Measurements from ENCODE around the gene SEC14L1.

The SEC14L1 gene

DNA sequence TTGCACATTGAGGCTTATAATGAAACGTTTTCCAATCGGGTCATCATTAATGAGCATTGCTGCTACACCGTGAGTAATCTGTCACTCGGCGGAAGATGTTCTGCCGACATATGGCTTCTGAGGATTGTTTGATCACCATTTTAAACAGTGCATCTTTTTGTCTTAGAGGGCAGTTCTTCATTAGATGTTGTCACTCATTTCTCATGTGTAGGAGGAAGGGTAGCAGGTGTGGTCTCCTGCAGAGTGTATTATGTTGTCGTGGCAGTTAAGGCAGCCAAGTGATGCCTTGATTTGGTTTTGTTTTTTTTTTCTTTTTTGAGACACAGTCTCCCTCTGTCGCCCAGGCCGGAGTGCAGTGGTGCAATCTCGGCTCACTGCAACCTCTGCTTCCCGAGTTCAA, 50.5 kb downstream of the SEC14L1 start:
- DNase-seq (ENCODE audit: low spot score): no peak

DNA sequence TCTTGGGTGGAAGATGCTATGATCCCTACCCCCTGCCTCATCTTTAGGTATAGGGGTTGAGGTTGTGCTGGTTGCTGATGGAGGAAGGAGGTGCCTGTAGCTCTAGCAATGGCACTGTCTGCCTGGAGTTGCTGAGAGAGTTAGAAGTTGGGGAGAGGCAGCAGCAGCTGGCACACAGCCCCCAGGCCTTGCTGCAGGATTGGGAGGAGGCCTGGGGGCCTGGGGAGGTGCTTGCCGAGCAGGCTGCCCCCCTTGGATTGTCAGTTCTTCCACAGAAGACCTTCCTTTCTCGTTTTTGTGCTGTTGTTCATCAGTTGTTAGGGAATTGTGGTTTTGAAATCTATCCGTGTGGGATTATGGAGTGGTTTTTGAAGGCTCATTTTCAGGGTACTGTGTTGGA, 52.9 kb downstream of the SEC14L1 start:
- DNase-seq (ENCODE audit: low spot score): no peak

DNA sequence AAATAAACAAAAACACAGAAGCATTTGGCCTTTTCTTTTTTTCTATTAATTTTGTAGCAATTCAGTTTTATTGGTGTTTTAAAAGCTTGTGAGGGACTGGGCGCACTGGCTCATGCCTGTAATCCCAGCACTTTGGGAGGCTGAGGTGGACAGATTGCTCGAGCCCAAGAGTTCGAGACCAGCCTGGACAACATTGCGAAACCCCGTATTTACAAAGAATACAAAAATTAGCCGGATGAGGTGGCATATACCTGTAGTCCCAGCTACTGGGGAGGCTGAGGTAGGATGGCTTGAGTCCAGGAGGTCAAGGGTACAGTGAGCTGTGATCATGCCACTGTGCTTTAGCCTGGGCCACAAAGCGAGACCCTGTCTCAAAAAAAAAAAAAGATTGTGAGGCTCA, 53.4 kb downstream of the SEC14L1 start:
- DNase-seq (ENCODE audit: low spot score): no peak

DNA sequence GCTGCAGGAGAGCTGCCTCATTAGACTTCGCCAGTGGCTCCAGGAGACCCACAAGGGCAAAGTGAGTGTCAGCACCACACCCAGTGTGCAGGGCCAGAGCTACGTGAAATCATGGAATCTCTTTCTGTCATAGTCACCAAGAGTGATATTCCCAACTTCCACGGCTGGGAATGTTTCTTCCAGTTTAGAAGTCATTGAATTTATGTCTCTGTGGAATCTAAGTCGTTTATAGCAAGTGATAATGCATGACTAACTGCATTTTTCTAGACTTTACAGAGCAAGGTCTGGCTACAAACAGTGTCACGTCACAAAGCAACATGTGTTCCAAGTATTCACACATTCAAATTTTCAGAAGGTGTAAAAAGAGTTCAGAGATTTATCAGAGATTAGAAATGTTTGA, 55.5 kb downstream of the SEC14L1 start:
- no peak for DNase-seq (ENCODE audit: low spot score)

DNA sequence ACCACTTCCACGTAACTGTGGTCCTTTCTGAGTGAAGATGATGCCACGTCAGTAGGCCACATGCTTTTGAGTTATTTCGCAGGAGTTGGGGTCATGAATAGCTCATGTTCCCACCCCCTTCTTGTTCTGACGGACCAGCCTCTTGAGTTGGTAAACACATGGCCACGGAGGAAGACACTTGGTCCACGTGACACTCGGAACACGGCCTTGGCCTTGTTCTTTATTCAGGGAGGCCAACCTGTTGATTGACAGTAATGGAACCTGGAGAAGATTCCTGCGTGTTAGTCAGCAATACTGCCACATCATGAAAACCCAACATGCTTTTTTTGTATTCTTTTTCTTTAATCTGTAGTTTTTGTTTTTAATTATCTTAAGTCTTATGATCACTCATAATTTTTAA, 56.3 kb downstream of the SEC14L1 start:
- DNase-seq (ENCODE audit: low spot score): no peak

DNA sequence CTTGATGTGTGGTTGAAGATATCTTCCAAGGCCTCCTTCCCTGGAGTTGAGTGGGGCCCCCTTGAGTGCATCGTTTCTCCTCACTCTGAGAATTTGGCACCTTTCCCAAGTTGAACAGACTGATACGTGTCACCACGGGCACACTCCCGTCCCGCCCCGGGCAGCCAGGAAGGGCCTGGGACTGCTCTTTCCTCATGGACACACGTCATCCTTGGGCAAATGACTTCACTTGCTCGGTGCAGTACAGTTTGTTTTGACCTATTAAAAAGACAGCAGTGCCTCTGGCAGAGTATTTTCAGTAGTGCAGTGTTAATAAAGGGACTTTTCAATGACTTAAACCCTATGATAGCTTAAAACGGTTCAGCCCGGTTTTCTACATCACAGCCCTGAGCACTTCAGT, 59.9 kb downstream of the SEC14L1 start:
- DNase-seq (ENCODE audit: low spot score): no peak

DNA sequence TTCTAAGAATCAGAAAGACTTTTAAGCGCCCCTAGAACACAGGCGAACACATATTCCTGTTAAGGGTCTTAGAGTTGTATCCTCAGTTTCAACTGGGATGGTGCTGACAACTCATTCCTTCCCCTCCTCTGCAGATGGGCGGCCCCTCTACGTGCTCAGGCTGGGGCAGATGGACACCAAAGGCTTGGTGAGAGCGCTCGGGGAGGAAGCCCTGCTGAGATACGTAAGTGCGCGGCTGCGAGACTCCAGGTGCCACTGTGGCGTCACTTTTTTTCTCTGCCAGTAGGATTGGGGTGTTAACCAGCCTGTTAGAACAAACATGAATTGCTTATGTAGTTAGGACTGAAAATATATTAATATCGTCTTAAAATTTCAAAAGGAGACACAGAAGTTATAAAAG, 62.7 kb downstream of the SEC14L1 start:
- DNase-seq (ENCODE audit: low spot score): no peak

DNA sequence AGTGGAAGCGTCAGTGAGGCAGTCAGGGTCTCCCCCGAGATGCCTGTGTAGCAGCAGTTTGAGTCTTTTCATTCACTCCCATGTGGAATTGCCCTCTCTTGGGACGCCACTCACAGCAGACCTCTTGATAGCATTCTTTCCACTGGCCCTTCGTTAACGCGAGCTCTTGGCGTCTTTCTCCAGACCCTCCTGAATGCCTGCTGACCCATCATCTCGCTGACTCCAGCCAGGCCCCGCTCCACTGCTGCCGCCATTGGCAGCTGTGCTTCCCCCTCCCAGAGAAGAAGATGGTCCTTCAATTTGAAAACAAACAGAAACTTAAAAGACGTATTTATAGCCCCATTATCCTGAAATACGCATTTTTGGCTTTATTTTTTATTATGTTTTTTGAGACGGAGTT, 63.1 kb downstream of the SEC14L1 start:
- DNase-seq (ENCODE audit: low spot score): no peak

DNA sequence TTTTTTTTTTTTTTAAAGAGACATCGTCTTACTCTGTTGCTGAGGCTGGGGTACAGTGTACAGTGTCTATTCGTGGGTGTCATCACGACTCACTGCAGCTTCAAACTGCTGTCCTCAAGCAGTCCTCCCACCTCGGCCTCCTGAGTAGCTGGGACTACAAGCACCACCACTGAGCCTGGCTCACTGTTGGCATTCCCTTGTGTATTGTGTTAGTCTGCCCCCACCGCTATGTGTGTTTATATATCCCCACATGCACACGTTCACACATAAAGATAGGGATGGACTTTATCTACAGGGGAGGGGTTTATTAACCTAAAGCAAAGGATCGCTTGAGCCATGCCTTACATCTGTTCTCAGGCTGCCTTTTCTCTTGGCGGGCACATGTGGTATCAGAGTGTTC, 63.8 kb downstream of the SEC14L1 start:
- no peak for DNase-seq (ENCODE audit: low spot score)

DNA sequence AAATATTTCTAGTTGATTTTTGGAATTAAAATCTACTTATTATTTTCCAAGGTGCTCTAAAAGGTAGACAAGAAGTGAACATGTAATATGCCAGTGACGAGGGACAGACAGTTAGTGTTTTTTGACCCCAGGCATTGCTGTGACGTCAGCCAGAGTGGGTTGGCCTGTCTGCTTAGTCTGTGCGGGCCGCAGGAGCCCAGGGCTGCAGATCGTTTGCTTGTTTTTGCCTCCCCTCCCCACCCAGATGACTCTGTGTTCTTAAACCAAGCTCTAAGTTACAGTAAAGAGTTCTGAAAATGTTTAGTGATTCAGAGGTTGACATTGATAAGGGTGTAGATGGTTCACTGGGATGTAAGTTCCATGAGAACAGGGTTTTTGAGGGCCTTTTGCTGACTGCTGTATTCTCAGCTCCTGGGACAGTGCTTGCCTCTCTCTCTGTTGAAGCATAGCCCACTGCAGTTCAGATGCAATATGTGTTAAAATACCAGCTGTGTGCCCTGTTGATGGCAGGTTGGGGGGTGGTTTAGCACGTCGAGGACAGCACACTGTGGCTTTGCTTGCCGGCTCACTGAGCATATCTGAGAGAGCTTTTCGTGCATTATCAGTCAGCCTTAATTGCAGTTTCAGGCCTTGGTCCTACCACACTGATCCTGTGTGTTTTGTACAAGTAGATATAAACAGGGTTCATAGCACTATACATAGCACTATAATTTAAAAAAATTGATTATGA, 64.8 kb downstream of the SEC14L1 start:
- DNase-seq (ENCODE audit: low spot score): no peak

DNA sequence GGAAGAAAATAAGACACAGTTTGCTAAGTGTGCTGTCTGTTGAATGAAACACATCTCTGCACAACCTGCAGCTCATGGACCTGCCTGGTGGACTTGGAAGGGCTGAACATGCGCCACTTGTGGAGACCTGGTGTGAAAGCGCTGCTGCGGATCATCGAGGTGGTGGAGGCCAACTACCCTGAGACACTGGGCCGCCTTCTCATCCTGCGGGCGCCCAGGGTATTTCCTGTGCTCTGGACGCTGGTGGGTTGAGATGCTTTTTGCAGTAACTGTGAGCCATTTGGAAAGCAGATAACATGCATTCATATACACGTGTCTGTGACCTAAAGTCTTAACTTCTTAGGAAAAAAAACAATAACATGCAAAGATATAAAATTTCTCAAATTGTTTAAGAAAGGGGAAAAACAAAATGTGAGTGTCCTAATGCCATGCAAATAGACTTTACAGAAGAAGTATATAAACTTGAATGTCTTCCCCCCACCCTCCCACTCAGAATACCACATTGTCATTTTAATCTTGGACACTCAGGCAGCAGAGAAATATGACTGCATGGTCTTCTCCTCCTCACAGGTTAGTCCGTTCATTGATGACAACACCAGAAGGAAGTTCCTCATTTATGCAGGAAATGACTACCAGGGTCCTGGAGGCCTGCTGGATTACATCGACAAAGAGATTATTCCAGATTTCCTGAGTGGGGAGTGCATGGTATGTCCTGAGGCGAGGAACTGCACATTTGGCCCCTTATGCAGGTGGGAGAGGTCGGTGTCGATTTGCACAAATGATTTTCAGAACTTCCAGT, 65.6 kb downstream of the SEC14L1 start:
- no peak for DNase-seq (ENCODE audit: low spot score)

DNA sequence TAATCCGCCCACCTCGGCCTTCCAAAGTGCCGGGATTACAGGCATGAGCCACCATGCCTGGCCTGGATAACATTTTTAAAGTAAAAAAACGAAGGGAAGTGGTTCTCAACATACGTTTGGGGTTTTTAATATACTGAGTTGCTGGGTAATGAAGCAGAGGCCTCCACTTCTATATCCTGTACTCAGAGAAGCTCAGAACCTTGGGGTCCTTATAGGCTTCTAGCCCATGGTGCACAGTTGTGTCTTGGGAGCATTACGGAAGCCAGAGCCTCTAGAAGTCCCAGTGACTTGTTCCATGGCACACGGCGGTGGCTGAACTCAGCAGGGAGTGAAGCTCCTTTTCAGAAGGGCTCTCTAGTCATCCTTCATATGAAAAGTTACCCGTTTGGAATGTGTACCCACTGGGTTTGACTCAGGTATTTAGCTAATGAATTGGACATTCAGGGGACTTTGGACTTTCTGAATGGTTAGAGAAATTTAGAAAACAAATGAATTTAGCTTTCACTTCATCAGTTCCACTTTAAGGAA, 67.0 kb downstream of the SEC14L1 start:
- DNase-seq (ENCODE audit: low spot score): no peak

DNA sequence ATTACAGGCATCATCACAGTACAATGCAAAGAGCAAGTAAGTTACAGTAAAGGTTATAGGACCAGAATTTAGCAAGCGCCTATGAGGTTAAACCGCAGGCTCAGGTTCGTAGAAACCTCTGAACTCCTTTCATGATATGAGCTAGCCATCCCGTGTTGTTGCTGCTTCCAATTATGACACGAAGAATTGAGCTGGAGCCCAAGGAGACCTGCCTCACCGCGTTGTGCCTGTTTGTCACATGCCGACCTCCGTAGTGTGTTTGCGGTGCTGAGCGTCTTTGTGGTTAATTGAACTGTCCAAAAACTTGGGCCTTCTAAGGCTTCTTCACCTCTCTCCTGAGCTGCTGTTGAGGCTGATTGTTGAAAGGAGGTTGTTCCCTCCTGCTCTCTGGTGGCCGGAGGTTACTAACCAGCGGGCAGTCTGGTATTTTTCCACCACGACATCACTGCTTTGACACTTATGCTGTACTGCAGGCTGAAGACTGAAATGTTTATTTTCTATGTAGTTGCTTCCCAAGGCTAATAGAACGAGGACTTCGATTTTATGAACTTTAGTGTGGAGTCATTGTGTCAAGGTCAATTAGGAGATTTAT, 67.5 kb downstream of the SEC14L1 start:
- peak; percentile 74 for DNase-seq (ENCODE audit: low spot score)

DNA sequence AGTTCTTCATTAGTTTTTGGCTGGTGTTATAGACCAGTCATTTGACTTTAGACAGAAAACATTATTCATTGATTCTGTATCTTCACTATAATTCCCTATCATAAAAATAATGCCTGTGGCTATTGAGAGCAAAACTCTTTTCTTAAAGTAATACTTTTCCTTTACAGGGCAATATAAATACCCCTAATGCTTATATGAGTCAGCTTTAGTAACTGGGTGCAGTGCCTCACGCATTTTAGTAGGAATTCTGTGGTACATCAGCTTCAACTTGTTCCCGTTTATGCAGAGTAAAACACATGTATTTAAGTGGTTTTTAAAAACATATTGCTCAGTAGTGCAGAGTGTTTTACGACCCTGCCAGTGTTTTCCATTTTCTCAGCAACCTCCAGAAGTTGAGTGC, 68.1 kb downstream of the SEC14L1 start:
- no peak for DNase-seq (ENCODE audit: low spot score)

DNA sequence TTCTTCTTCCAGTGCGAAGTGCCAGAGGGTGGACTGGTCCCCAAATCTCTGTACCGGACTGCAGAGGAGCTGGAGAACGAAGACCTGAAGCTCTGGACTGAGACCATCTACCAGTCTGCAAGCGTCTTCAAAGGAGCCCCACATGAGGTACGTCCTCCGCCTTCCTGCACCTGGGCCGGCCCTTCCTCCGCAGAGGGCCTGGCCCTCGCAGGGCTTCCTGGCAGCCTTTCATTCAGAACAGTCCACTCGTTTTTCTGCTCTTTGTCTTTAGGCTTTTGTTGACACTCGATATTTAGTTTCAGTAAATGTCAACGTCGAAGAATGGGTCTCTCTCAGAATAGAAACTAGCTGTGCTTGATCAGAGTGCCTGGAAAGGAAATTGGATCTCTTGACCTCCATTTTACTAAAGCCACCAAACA, 68.6 kb downstream of the SEC14L1 start:
- DNase-seq (ENCODE audit: low spot score): no peak

DNA sequence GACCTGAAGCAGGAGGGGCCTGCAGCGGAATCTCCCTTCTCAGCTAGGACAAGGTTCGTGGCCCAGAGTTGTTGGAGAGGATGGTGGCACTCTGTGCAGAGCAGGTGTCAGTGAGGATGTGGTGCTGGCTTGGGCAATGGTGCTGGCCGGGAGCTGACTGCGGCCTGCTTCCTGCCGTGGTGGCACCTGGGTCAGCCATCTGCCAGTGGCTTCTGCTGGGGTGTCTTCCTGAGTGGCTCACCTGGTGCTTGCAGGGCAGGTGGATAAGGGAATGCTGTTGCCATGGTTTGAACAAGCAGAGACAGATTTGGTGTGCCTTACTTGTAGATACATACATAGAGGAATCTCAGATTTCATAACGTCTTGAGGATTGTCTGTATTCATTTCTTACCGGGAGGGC, 69.6 kb downstream of the SEC14L1 start:
- DNase-seq (ENCODE audit: low spot score): no peak

DNA sequence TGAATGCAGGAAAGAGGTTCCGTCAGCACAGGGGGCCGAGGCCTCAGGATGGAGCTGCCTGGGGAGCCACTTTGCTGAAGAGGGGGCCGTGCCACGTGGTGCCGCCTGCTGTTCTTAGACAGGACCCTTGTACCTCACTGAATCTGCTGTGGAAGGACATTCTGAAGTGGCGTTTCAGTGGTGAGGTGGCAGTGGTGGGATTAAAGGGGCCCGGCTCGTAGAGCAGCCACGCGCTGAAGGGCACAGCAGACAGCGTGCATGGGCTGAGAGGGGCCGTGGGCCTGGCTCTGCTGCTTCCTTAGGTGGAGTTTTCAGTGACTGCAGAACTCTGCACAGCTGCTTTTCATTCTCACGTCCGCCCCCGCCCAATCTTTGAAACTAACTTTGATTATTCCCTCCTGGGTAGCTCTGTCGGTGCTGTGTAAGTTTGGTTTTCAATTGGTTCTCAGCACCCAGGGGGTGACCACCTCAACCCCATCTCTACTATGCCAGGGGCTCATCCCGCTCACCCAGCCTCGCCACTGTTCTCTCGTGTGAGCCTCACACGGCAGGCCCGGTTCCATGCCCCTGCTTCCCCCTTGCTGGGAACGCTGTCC, 70.3 kb downstream of the SEC14L1 start:
- no peak for DNase-seq (ENCODE audit: low spot score)

DNA sequence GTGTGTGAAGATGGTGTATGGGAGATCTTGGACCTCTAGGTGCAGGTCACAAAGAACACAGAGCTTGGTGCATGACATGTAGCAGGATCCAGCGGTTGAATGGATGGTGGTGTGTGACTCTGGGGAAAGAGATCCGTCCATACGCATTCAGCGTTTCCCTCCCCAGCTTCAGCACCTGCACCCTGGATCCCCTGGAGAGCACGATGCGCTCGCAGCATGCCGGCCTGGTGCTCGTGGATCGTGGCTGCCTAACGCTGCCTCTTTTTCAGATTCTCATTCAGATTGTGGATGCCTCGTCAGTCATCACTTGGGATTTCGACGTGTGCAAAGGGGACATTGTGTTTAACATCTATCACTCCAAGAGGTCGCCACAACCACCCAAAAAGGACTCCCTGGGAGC, 70.9 kb downstream of the SEC14L1 start:
- no peak for DNase-seq (ENCODE audit: low spot score)

DNA sequence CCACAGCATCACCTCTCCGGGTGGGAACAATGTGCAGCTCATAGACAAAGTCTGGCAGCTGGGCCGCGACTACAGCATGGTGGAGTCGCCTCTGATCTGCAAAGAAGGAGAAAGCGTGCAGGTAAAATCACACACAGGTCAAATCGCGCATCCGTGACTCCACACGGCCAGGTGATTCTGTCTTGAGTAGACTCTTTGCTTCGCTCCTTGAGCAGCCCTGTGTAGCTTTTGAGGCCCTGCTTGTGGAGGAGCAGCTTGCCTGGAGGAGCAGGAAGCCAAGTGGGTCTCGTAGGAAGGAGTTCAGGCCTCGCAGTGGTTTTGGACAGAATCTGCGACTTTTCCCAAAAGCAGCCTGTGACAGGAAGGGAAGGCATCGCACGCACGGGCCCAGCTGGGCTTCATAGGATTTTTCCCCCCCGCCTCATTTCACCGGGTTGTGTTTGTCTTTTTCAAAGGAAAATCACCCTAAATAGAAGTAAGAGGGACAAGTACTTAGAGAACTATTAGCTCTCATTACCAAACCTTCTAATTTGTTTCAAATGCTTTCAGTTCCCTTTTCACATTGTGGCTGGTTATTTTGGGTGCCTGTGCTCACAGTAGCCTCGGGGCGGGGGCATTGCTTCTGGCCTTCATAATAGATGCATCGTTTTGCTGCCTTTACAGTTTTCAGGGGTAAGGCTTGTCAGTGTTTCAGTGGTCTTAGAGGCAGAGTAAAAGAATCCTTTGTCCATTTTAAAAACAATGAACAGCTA, 71.5 kb downstream of the SEC14L1 start:
- no peak for DNase-seq (ENCODE audit: low spot score)

DNA sequence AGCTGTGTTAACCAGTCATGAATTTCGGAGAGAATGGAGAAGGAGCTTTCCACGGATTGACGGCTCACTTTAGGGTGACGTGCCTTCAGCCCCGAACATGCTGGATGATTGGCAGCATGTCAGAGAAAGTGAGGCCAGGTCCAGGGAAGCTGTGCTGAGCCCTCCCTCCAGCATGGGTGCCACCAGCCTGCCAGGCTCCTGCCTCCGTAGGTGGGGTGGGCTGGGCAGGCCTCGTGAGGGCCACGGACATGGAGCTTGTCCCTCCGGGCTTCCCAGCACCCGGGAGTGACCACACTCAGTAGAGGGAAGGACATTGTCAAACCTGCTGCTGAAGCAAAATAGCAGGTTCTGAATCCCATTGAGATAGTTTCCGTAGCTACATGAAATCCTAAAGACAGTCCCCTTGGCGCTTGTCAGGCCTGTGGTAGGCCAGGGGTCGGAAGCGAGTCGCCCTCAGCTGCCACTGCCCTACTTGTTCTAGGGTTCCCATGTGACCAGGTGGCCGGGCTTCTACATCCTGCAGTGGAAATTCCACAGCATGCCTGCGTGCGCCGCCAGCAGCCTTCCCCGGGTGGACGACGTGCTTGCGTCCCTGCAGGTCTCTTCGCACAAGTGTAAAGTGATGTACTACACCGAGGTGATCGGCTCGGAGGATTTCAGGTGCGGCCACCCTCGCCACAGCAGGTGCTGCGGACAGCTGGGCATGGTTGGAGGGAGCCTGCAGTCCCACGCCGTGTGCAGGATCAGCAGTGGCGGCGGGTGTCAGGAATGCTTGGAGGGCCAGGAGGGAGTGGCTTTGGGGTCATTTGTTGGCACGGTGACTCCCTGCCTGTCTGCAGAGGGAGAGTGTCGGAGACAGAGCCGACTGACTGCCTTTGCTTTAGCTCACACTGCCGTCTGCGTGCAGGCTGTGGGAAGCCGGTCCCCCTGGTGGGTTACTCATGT, 72.3 kb downstream of the SEC14L1 start:
- no peak for DNase-seq (ENCODE audit: low spot score)

DNA sequence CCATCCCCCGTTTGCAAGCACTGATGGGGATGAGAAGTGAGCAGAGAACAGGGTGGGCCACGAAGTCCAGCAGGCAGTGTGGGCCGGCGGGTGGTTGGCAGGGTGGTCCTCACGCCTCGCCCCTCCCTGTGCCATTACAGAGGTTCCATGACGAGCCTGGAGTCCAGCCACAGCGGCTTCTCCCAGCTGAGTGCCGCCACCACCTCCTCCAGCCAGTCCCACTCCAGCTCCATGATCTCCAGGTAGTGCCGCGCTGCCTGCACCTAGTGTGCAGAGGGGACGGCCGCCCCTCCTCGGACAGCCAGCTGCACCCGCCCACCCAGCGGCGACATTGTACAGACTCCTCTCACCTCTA, 73.0 kb downstream of the SEC14L1 start:
- DNase-seq (ENCODE audit: low spot score): no peak
